ENCODE results near the gene ERC2.

ERC2 gene

GRCh38 chr3:55497250-55497649, 971.0 kb downstream of the ERC2 start:
- no peak for DNase-seq

GRCh38 chr3:55494976-55495375, 973.3 kb downstream of the ERC2 start:
- no peak for DNase-seq

- DNase-seq = no peak
These were observed 975.3 kb downstream of the ERC2 start for GRCh38 chr3:55492976-55493375.

GRCh38 chr3:55491296-55491816, 976.9 kb downstream of the ERC2 start:
- DNase-seq = no peak

- no peak for DNase-seq
These were observed 977.9 kb downstream of the ERC2 start for GRCh38 chr3:55490276-55490913.

GRCh38 chr3:55489798-55490132, 978.5 kb downstream of the ERC2 start:
- no peak for DNase-seq

- no peak for DNase-seq
These were observed 979.7 kb downstream of the ERC2 start for GRCh38 chr3:55488398-55489055.

- no peak for DNase-seq
These were observed 980.7 kb downstream of the ERC2 start for GRCh38 chr3:55487381-55488241.

GRCh38 chr3:55486857-55487380, 981.3 kb downstream of the ERC2 start, which contains the start of gene WNT5A:
Gene WNT5A (minus strand): TSS chr3:55487306. CDS start chr3:55486985, 321 bp downstream.
- DNase-seq = no peak

GRCh38 chr3:55486101-55486856, 982.0 kb downstream of the ERC2 start:
- no peak for DNase-seq

- peak; percentile 16 for DNase-seq
These were observed 983.2 kb downstream of the ERC2 start for GRCh38 chr3:55484801-55485791.

GRCh38 chr3:55484191-55484689, 984.0 kb downstream of the ERC2 start:
- DNase-seq = no peak

GRCh38 chr3:55483196-55484095, 984.8 kb downstream of the ERC2 start:
- no peak for DNase-seq

- DNase-seq = no peak
These were observed 985.6 kb downstream of the ERC2 start for GRCh38 chr3:55482496-55483195.

- no peak for DNase-seq
These were observed 986.3 kb downstream of the ERC2 start for GRCh38 chr3:55481744-55482495.

- no peak for DNase-seq
These were observed 987.1 kb downstream of the ERC2 start for GRCh38 chr3:55480911-55481743.

Measured in activated CD8-positive, alpha-beta memory T cell treated with anti-CD3 and anti-CD28 coated beads, Interleukin-2, amount 50 U/mL, for 4 hours (primary cell).